T-helper 9 cell (primary cell): Measurements from ENCODE around the gene ADGRL2.

ENCODE experiments used
- DNase-seq: peaks from one replicate; pipeline ENCODE4 v3.0.0-alpha.2; 2020

ADGRL2 gene

GRCh38 chr1:81806432-81806770, 5.7 kb downstream of the ADGRL2 start:
- no peak for DNase-seq

GRCh38 chr1:81808760-81809159, 8.0 kb downstream of the ADGRL2 start:
- no peak for DNase-seq

GRCh38 chr1:81809808-81810207, 9.1 kb downstream of the ADGRL2 start:
- DNase-seq: no peak

- no peak for DNase-seq
These were observed 11.1 kb downstream of the ADGRL2 start for GRCh38 chr1:81811757-81812371.

- no peak for DNase-seq
These were observed 12.0 kb downstream of the ADGRL2 start for GRCh38 chr1:81812712-81813111.

GRCh38 chr1:81813691-81814090, 13.0 kb downstream of the ADGRL2 start:
- DNase-seq: no peak

GRCh38 chr1:81819613-81820012, 18.9 kb downstream of the ADGRL2 start:
- DNase-seq: no peak

- DNase-seq: no peak
These were observed 20.0 kb downstream of the ADGRL2 start for GRCh38 chr1:81820765-81821164.

GRCh38 chr1:81823082-81823481, 22.3 kb downstream of the ADGRL2 start:
- no peak for DNase-seq

GRCh38 chr1:81824759-81825158, 24.0 kb downstream of the ADGRL2 start:
- no peak for DNase-seq

GRCh38 chr1:81827942-81828341, 27.2 kb downstream of the ADGRL2 start:
- DNase-seq: no peak

GRCh38 chr1:81832573-81832972, 31.8 kb downstream of the ADGRL2 start:
- no peak for DNase-seq

GRCh38 chr1:81833722-81834121, 33.0 kb downstream of the ADGRL2 start:
- DNase-seq: no peak

- DNase-seq: no peak
These were observed 33.5 kb downstream of the ADGRL2 start for GRCh38 chr1:81834268-81834667.

GRCh38 chr1:81834921-81835698, 34.4 kb downstream of the ADGRL2 start:
- no peak for DNase-seq

- no peak for DNase-seq
These were observed 35.4 kb downstream of the ADGRL2 start for GRCh38 chr1:81836007-81836626.

- no peak for DNase-seq
These were observed 38.0 kb downstream of the ADGRL2 start for GRCh38 chr1:81838600-81839218.

GRCh38 chr1:81840805-81841204, 40.1 kb downstream of the ADGRL2 start:
- no peak for DNase-seq

- no peak for DNase-seq
These were observed 41.1 kb downstream of the ADGRL2 start for GRCh38 chr1:81841795-81842194.

- no peak for DNase-seq
These were observed 43.7 kb downstream of the ADGRL2 start for GRCh38 chr1:81844477-81844876.

GRCh38 chr1:81846630-81847029, 45.9 kb downstream of the ADGRL2 start:
- no peak for DNase-seq

GRCh38 chr1:81847063-81847462, 46.3 kb downstream of the ADGRL2 start:
- DNase-seq: no peak

GRCh38 chr1:81848880-81849682, 48.3 kb downstream of the ADGRL2 start:
- no peak for DNase-seq
